K562 (cell line): ENCODE measurements around the gene TACR2. TPM values are rescaled to one million over a fixed set of nuclear protein-coding genes. Genes with fewer than 3 reads are reported as not detected.

ENCODE experiments used
- DNMT1 ChIP-seq: fragments of 450-650 bp; IDR thresholded peaks from 2 replicates; pipeline ENCODE4 v1.6.1; 2016; ENCODE audit warnings: antibody characterized with exemption, mild to moderate bottlenecking
- ELF1 ChIP-seq: fragments of 200-800 bp; sonication (Bioruptor generic); IDR thresholded peaks from 2 replicates; pipeline ENCODE4 v1.6.1; 2016; ENCODE audit warnings: missing genetic modification characterization, missing compliant biosample characterization
- EWSR1 ChIP-seq: fragments of 450-650 bp; IDR thresholded peaks from 2 replicates; pipeline ENCODE4 v1.6.1; 2018; ENCODE audit warnings: borderline replicate concordance, mild to moderate bottlenecking, low read depth, moderate library complexity; ENCODE audit not compliant: partially characterized antibody
- FOSL1 ChIP-seq: fragments of 200-800 bp; sonication (Bioruptor generic); conservative IDR thresholded peaks from 2 replicates; pipeline ENCODE4 v1.6.1; 2016; ENCODE audit warnings: missing genetic modification characterization, missing compliant biosample characterization
- HCFC1 ChIP-seq: IDR thresholded peaks from 2 replicates; pipeline ENCODE4 v1.6.1; 2012; ENCODE audit warnings: low read depth, low read length, improper control_type of control experiment
- HDAC2 ChIP-seq: fragments of 450-650 bp; IDR thresholded peaks from 2 replicates; pipeline ENCODE4 v1.6.1; 2016; ENCODE audit warnings: mild to moderate bottlenecking
- HMG20B ChIP-seq: fragments of 250-450 bp; sonication (Bioruptor Pico); IDR thresholded peaks from 2 replicates; pipeline ENCODE4 v1.5.0; 2021; ENCODE audit warnings: mild to moderate bottlenecking
- KDM4B ChIP-seq, 2 experiments: fragments of 450-650 bp in 1 of 2; sonication (generic) in 1 of 2; IDR thresholded peaks; 2 replicates each; pipeline ENCODE4 v1.6.1; 2016 to 2017; ENCODE audit warnings: borderline replicate concordance in 2 of 2, antibody characterized with exemption in 1 of 2, low read depth in 1 of 2, mild to moderate bottlenecking in 1 of 2
- POLR2AphosphoS5 ChIP-seq: IDR thresholded peaks from 2 replicates; pipeline ENCODE4 v1.6.1; 2011; ENCODE audit warnings: mild to moderate bottlenecking, low read depth, low read length, moderate library complexity; ENCODE audit not compliant: control insufficient read depth, insufficient read depth
- PTTG1 ChIP-seq: fragments of 450-650 bp; IDR thresholded peaks from 2 replicates; pipeline ENCODE4 v1.6.1; 2016; ENCODE audit warnings: low read depth, mild to moderate bottlenecking, missing genetic modification characterization, missing compliant biosample characterization
- RAD51 ChIP-seq: fragments of 450-650 bp; IDR thresholded peaks from 2 replicates; pipeline ENCODE4 v1.7.1; 2016; ENCODE audit warnings: low read depth, mild to moderate bottlenecking, borderline replicate concordance
- RNF2 ChIP-seq: sonication (generic); IDR thresholded peaks from 2 replicates; pipeline ENCODE4 v1.6.1; 2016
- SOX6 ChIP-seq: fragments of 450-650 bp; IDR thresholded peaks from 2 replicates; pipeline ENCODE4 v1.6.1; 2014; ENCODE audit warnings: mild to moderate bottlenecking
- TBP ChIP-seq: optimal IDR thresholded peaks from 2 replicates; pipeline ENCODE3; 2011; ENCODE audit warnings: low read depth, low read length, improper control_type of control experiment
- XRCC3 ChIP-seq: fragments of 450-650 bp; IDR thresholded peaks from 2 replicates; pipeline ENCODE4 v1.6.1; 2017; ENCODE audit warnings: mild to moderate bottlenecking, moderate library complexity
- XRCC4 ChIP-seq: IDR thresholded peaks from one replicate; pipeline ENCODE4 v1.6.1; 2011; ENCODE audit not compliant: insufficient read depth, insufficient read length; ENCODE audit errors: extremely low read depth
- ZNF134 ChIP-seq: fragments of 250-450 bp; sonication (Bioruptor Pico); conservative IDR thresholded peaks from 2 replicates; pipeline ENCODE4 v1.4.0; 2020
- ZNF197 ChIP-seq: fragments of 200-800 bp; sonication (Bioruptor generic); IDR thresholded peaks from 2 replicates; pipeline ENCODE4 v1.6.1; 2016; ENCODE audit warnings: low read depth, missing genetic modification characterization, missing compliant biosample characterization
- polyA plus RNA-seq, 8 experiments: library from polyadenylated mRNA; depleted of rRNA in 4 of 8; stranded (reverse) in 5 of 8; unstranded in 3 of 8; fragments of >200 nt; fragmentation: Nextera tagmentation in 2 of 8; fragmentation: Illumina TruSeq in 1 of 8; extraction: Ambion mirVana in 2 of 8; extraction: Trizol in 1 of 8; gene quantifications; 2 replicates each; pipeline versions ENCODE4 v1.2.1 to v1.2.3, GENCODE V29; 2011 to 2014; ENCODE audit warnings: inconsistent platforms in 1 of 8, missing spikeins in 1 of 8
- total RNA-seq, 7 experiments: library from RNA; depleted of rRNA in 6 of 7; stranded (reverse); fragments of >200 nt in 6 of 7; fragmentation: Illumina TruSeq in 2 of 7; extraction: Trizol in 2 of 7; gene quantifications; 2 replicates each; pipeline versions ENCODE4 v1.2.1 to v1.2.3, GENCODE V29; 2011 to 2021; ENCODE audit warnings: low replicate concordance in 1 of 7
- TF ChIP-seq, protein P1 (sequence below): fragments of 200-400 bp; formaldehyde crosslinking; IDR thresholded peaks from 2 replicates; pipeline ENCODE4 v1.6.1; 2017; ENCODE audit warnings: mild to moderate bottlenecking, low read depth, low read length, moderate library complexity
- TF ChIP-seq, protein P2 (sequence below), 2 experiments: fragments of 200-800 bp in 1 of 2; sonication (Bioruptor generic) in 1 of 2; sonication (generic) in 1 of 2; formaldehyde crosslinking in 1 of 2; IDR thresholded peaks in 1 of 2; conservative IDR thresholded peaks in 1 of 2; 2 replicates each; pipeline versions ENCODE4 v1.5.0 to v1.6.1; 2016 to 2020; ENCODE audit warnings: missing compliant biosample characterization in 1 of 2, missing genetic modification characterization in 1 of 2, missing genetic modification reagents in 1 of 2
- TF ChIP-seq, protein P3 (sequence below): fragments of 200-800 bp; sonication (Bioruptor generic); IDR thresholded peaks from 2 replicates; pipeline ENCODE4 v1.6.1; 2017; ENCODE audit warnings: missing genetic modification characterization, missing compliant biosample characterization

The TACR2 gene
- total and polyA plus RNA-seq, 9 of the 15 experiments (the other 6 are each of a cell fraction or from before 2014, with no cell fraction given) = not detected

DNA sequence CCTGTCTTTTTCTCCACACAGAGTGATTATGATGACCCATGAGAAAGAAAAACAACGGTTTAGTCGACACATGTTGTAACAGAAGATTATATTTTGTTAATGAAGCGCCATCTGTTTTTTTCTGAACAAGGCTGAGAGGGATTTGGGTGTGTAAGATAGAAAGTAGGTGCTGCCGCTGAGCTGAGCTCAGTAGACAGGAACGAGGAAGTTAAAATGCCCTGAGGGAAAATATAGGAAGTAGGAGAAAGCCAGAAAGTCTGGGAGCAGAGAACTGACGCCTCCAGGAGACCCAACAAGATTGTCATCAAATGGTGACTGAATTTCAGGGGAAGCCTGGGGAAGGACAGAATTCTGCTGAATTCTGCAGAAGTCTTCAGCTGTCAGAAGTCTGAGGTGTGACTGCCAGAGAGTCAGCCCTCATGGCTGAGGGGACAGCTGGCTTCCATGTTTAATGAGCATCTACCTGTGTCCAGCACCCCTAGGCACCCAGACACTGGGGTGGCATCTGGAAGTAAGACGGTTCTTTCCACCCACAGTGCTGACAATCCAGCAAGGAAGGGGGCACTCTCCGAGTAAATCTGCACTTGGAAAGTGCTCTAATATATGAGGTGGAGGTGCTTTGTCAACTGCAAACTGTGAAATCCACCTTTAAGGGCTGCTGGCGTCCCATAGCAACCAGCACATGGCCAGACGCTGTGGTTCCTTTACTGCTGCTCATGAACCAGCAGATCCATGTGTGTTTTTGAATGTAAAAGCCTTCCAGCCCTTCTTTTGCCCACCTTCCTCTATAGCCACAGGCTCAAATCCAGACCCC, 22.0 kb upstream of the TACR2 start (continued):
- TF ChIP-seq POLR2AphosphoS5 (no peak), ZNF134 (CRISPR knock-in tag) (no peak), XRCC3 (no peak), RAD51 (no peak), TBP (no peak), KDM4B (IDR thresholded peaks at IDR 0.05; ENCODE audit: borderline replicate concordance in 2 of 2, low read depth in 1 of 2) (no peak), FOSL1 (0 out of 2 replicates have a peak, but pooled peaks have one; percentile 17), RNF2 (no peak), PTTG1 (tag) (no peak), ELF1 (tag) (peak; percentile 80), HMG20B (CRISPR knock-in tag) (no peak), EWSR1 (no peak), XRCC4 (no peak), DNMT1 (no peak), SOX6 (no peak), HCFC1 (no peak), HDAC2 (no peak), ZNF197 (CRISPR knock-in tag) (no peak)
- TF ChIP-seq, protein P1, sequence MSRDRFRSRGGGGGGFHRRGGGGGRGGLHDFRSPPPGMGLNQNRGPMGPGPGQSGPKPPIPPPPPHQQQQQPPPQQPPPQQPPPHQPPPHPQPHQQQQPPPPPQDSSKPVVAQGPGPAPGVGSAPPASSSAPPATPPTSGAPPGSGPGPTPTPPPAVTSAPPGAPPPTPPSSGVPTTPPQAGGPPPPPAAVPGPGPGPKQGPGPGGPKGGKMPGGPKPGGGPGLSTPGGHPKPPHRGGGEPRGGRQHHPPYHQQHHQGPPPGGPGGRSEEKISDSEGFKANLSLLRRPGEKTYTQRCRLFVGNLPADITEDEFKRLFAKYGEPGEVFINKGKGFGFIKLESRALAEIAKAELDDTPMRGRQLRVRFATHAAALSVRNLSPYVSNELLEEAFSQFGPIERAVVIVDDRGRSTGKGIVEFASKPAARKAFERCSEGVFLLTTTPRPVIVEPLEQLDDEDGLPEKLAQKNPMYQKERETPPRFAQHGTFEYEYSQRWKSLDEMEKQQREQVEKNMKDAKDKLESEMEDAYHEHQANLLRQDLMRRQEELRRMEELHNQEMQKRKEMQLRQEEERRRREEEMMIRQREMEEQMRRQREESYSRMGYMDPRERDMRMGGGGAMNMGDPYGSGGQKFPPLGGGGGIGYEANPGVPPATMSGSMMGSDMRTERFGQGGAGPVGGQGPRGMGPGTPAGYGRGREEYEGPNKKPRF = no peak
- TF ChIP-seq, protein P2, sequence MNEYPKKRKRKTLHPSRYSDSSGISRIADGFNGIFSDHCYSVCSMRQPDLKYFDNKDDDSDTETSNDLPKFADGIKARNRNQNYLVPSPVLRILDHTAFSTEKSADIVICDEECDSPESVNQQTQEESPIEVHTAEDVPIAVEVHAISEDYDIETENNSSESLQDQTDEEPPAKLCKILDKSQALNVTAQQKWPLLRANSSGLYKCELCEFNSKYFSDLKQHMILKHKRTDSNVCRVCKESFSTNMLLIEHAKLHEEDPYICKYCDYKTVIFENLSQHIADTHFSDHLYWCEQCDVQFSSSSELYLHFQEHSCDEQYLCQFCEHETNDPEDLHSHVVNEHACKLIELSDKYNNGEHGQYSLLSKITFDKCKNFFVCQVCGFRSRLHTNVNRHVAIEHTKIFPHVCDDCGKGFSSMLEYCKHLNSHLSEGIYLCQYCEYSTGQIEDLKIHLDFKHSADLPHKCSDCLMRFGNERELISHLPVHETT (CRISPR knock-in tag; conservative IDR thresholded peaks at IDR 0.05 in 1 of 2, IDR thresholded peaks at IDR 0.05 in 1 of 2) = 0 out of 4 replicates have a peak, but pooled peaks of 1 of the 2 experiments have one; percentile 66
- TF ChIP-seq, protein P3, sequence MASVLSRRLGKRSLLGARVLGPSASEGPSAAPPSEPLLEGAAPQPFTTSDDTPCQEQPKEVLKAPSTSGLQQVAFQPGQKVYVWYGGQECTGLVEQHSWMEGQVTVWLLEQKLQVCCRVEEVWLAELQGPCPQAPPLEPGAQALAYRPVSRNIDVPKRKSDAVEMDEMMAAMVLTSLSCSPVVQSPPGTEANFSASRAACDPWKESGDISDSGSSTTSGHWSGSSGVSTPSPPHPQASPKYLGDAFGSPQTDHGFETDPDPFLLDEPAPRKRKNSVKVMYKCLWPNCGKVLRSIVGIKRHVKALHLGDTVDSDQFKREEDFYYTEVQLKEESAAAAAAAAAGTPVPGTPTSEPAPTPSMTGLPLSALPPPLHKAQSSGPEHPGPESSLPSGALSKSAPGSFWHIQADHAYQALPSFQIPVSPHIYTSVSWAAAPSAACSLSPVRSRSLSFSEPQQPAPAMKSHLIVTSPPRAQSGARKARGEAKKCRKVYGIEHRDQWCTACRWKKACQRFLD (CRISPR knock-in tag) = 0 out of 2 replicates have a peak, but pooled peaks have one; percentile 48
